Stomach (tissue), 4 donors: ENCODE results near the gene B3GNT5.

ENCODE experiments used
- CTCF ChIP-seq, 7 experiments: fragments of 450-650 bp in 4 of 7; fragments of 200-600 bp in 3 of 7; sonication (generic) in 3 of 7; IDR thresholded peaks; one replicate each; pipeline ENCODE4 v1.5.1; 2016 to 2019; ENCODE audit warnings: antibody characterized with exemption in 7 of 7, control low read depth in 2 of 7, mild to moderate bottlenecking in 1 of 7
- POLR2AphosphoS5 ChIP-seq, 3 donors: sonication (generic); formaldehyde crosslinking; IDR thresholded peaks; one replicate each; pipeline ENCODE4 v1.6.1; 2016; ENCODE audit warnings: antibody characterized with exemption in 3 of 3

GRCh38 chr3:183274609-183275008 is 21.6 kb downstream of the B3GNT5 start:
- no peak for TF ChIP-seq POLR2AphosphoS5 (IDR thresholded peaks at IDR 0.05)
- no peak for TF ChIP-seq CTCF (IDR thresholded peaks at IDR 0.05)
